Adrenal gland (tissue), 12 donors: ENCODE data around the gene TSPAN33. TPM values are rescaled to one million over a fixed set of nuclear protein-coding genes. Genes with fewer than 3 reads are reported as not detected.

Experiments used
- DNase-seq, 7 donors: peaks; one replicate each; pipeline ENCODE4 v3.0.0-alpha.2; 2019 to 2020
- H3K27ac ChIP-seq, 5 donors: fragments of 200-600 bp; sonication (generic) in 4 of 5; 1 replicate in 3 of 5; 2 replicates in 2 of 5; pipeline versions ENCODE4 v1.5.1 to v1.8.0; 2016 to 2020; ENCODE audit warnings: mild to moderate bottlenecking in 1 of 5
- H3K27me3 ChIP-seq: fragments of 200-600 bp; 2 replicates; pipeline ENCODE4 v1.8.0; 2021
- H3K36me3 ChIP-seq, 2 donors: fragments of 200-600 bp; replicated peaks in 1 of 2; 1 replicate in 1 of 2; 2 replicates in 1 of 2; pipeline versions ENCODE4 v1.5.1 to v1.8.0; 2018 to 2022
- H3K4me1 ChIP-seq, 2 donors: fragments of 200-600 bp; replicated peaks in 1 of 2; 1 replicate in 1 of 2; 2 replicates in 1 of 2; pipeline versions ENCODE4 v1.5.1 to v1.8.0; 2018 to 2021
- H3K4me3 ChIP-seq, 4 donors: fragments of 200-600 bp; sonication (generic) in 3 of 4; one replicate each; pipeline ENCODE4 v1.5.1; 2016 to 2018
- H3K9me3 ChIP-seq, 3 donors: fragments of 200-600 bp; sonication (generic) in 1 of 3; replicated peaks in 1 of 3; 1 replicate in 2 of 3; 2 replicates in 1 of 3; pipeline versions ENCODE4 v1.5.1 to v1.8.0; 2016 to 2021
- POLR2A ChIP-seq, 2 donors: fragments of 450-650 bp; IDR thresholded peaks; one replicate each; pipeline ENCODE4 v1.6.1; 2017; ENCODE audit warnings: antibody characterized with exemption in 2 of 2, mild to moderate bottlenecking in 2 of 2, moderate library complexity in 1 of 2
- WGBS, 4 donors: extraction: QIAGEN DNeasy Blood & Tissue Kit in 2 of 4; methylation state at CpG; one replicate each; pipeline versions ENCODE4 v1.1.5 to v1.1.7; 2013 to 2017; 5-methylcytosine and 5-hydroxymethylcytosine counted together
- intact Hi-C, 2 donors: fragments of 100-400 bp; cut with DNase I; formaldehyde crosslinking; loops; one replicate each; pipeline versions ENCODE4 v1.14.1 to v1.15.0; 2022 to 2023
- polyA plus RNA-seq, 3 donors: library from polyadenylated mRNA; stranded (reverse); fragments of 200-250 nt in 2 of 3; fragments of 350-450 nt in 1 of 3; fragmentation: Illumina TruSeq in 1 of 3; extraction: RNeasy Lipid Tissue Mini Kit (QIAGEN cat#74804) in 1 of 3; gene quantifications; one replicate each; pipeline ENCODE4 v1.2.3, GENCODE V29; 2013 to 2014
- total RNA-seq, 9 donors: library from RNA; depleted of rRNA in 4 of 9; stranded (reverse); fragments of >200 nt in 4 of 9; fragments of 120-200 nt in 1 of 9; fragmentation: NEBNext Ultra II Directional in 1 of 9; extraction: Animal tissue kit (Norgen Biotek cat#: 25700) in 1 of 9; gene quantifications; one replicate each; pipeline versions ENCODE4 v1.1.0 to v1.2.4, GENCODE V29; 2013 to 2023
- TF ChIP-seq, protein P1 (sequence below), 6 experiments: fragments of 450-650 bp in 4 of 6; fragments of 200-600 bp in 2 of 6; sonication (generic) in 1 of 6; IDR thresholded peaks; 1 replicate in 5 of 6; 2 replicates in 1 of 6; pipeline versions ENCODE4 v1.5.1 to v1.8.0; 2016 to 2021; ENCODE audit warnings: antibody characterized with exemption in 6 of 6, mild to moderate bottlenecking in 2 of 6, moderate library complexity in 1 of 6
- donor health status: healthy with polysubstance abuse.
- donor health status: Bipolar disorder and iron deficiency.
- donor health status: DM: yes; HTN: yes; CAD: no.
- donor health status: DM: no; HTN: no; CAD: no.
- donor health status: DM: no; HTN: no; CAD: no.
- donor health status: DM: yes; HTN: yes; CAD: no.

TSPAN33 gene
- total and polyA plus RNA-seq, 12 donors: 1.8 to 20.0 (median 10.1) TPM

DNA sequence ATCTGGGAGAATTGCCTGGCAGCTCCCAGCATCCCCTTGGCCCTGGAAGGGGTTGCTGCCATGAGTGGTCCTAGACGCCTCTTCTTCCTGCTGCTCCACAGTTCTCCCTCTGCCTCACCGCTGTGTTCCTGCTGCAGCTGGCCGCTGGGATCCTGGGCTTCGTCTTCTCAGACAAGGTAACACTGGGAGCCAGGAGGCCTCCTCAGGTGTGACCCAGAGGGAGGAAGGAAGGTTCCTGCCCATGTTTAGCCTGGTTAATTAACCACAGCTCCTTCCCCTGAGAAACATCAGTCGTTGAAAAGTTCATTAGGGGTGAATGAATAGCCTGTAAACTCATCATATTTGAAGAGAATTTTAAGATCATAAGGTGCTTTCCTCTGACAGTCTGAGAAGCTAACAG, 18.2 kb downstream of the TSPAN33 start:
- Histone ChIP-seq H3K27ac (no peak overlapping the region), H3K4me1 (no peaks in the 10 kb centered on the region), H3K4me3 (no peak overlapping the region), H3K27me3 (no peaks in the 10 kb centered on the region), H3K36me3 (no peaks in the 10 kb centered on the region), H3K9me3 (no peaks in the 10 kb centered on the region)
- no peak for DNase-seq
- intact Hi-C loops: loop anchor here in 1 of 2 donors (5.0 kb wide), 1 partner anchor 45 kb away; no protein-coding TSS in a partner anchor
- TF ChIP-seq, protein P1, sequence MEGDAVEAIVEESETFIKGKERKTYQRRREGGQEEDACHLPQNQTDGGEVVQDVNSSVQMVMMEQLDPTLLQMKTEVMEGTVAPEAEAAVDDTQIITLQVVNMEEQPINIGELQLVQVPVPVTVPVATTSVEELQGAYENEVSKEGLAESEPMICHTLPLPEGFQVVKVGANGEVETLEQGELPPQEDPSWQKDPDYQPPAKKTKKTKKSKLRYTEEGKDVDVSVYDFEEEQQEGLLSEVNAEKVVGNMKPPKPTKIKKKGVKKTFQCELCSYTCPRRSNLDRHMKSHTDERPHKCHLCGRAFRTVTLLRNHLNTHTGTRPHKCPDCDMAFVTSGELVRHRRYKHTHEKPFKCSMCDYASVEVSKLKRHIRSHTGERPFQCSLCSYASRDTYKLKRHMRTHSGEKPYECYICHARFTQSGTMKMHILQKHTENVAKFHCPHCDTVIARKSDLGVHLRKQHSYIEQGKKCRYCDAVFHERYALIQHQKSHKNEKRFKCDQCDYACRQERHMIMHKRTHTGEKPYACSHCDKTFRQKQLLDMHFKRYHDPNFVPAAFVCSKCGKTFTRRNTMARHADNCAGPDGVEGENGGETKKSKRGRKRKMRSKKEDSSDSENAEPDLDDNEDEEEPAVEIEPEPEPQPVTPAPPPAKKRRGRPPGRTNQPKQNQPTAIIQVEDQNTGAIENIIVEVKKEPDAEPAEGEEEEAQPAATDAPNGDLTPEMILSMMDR (IDR thresholded peaks at IDR 0.05): no peak
- WGBS, 4 donors: 71 to 84% (median 82%) methylated on average over 4 to 5 of the region's 5 CpGs

DNA sequence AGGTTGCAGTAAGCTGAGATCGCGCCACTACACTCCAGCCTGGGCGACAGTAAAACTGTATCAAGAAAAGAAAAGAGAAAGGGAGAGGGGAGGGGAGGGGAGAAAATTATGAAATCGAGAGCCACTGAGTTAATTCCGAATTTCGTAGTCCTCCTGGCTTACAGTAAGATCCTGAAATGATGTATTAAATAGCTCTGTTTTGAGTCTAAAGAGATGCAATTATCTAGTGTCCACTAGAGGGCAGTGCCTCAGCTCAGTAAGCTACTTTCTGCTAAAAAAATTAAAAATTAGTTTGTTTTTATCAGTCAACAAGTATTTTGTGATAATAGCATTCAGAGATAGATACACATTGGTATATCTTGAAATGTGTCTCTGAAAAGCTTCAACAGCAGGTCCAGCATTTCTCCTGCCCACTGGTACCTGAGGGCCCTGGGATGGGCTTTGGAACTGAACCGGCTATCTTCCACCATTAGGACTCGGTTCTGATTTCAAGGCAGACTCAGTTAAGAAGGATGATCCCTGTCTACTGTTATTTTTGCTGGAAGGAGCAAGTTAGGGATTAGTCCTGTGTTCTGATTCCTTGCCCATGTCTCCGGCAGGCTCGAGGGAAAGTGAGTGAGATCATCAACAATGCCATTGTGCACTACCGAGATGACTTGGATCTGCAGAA, 19.5 kb downstream of the TSPAN33 start:
- Histone ChIP-seq H3K36me3 (no peaks in the 10 kb centered on the region), H3K27me3 (no peaks in the 10 kb centered on the region), H3K4me1 (no peaks in the 10 kb centered on the region), H3K4me3 (no peak overlapping the region), H3K27ac (no peak overlapping the region), H3K9me3 (no peaks in the 10 kb centered on the region)
- peak in 1 of 7 donors; percentile 31 for DNase-seq
- TF ChIP-seq, protein P1 (IDR thresholded peaks at IDR 0.05): peak; percentile 70 to 90 (median 77)
- TF ChIP-seq POLR2A (IDR thresholded peaks at IDR 0.05): no peak
- 57 to 60% (median 60%) methylated on average over 11 of the region's 11 CpGs for WGBS, 4 donors
- intact Hi-C loops: loop anchor here (2.0 to 5.0 kb wide), 2 partner anchors 43 to 47 kb away; no protein-coding TSS in a partner anchor

DNA sequence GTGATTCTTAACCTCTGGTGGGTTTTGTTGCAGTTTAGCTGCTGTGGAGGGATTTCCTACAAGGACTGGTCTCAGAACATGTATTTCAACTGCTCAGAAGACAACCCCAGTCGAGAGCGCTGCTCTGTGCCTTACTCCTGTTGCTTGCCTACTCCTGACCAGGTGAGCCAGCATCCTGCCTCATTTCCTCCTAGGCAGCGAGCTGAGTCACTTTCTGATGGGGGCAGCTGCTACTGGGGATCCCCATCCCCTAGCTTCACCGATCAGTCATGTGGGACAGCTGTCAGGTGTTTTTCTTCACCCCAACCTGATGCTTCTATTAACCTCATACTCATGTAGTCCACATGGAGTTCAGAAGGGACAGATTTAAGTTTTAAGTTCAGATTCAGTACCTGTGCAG, 22.2 kb downstream of the TSPAN33 start:
- WGBS, 4 donors: 76 to 92% (median 82%) methylated on average over 4 of the region's 4 CpGs
- no peak for DNase-seq
- Histone ChIP-seq H3K4me1 (peaks cover 0 to 7% of the 10 kb centered on the region in 2 donors), H3K36me3 (no peaks in the 10 kb centered on the region), H3K27me3 (no peaks in the 10 kb centered on the region), H3K4me3 (no peak overlapping the region), H3K27ac (no peak overlapping the region), H3K9me3 (no peaks in the 10 kb centered on the region)
- TF ChIP-seq, protein P1 (IDR thresholded peaks at IDR 0.05): no peak
- no peak for TF ChIP-seq POLR2A (IDR thresholded peaks at IDR 0.05)
- intact Hi-C loops: no loop called here

DNA sequence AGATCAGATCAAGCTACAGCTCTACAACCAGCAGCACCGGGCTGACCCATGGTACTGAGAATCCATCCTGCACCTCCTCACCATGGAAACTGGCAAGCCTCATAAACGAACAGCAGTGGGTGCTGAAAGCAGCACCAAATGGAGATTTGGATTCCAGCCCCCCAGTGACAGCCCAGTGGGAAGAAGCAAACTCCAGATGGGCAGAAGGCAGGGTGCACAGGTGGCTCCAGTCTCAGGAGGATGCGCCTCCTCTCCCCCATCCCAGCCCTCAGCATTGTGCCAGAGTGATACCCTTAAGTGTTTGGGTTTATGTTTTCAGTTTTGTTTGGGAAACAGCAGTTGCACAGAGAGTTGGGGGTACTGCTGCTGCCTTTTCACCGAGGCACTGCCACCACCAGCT, 23.3 kb downstream of the TSPAN33 start:
- Histone ChIP-seq H3K27me3 (no peaks in the 10 kb centered on the region), H3K36me3 (no peaks in the 10 kb centered on the region), H3K4me1 (peaks cover 0 to 7% of the 10 kb centered on the region in 2 donors), H3K4me3 (no peak overlapping the region), H3K27ac (no peak overlapping the region), H3K9me3 (no peaks in the 10 kb centered on the region)
- TF ChIP-seq, protein P1 (IDR thresholded peaks at IDR 0.05): no peak
- no peak for TF ChIP-seq POLR2A (IDR thresholded peaks at IDR 0.05)
- 76 to 83% (median 81%) methylated on average over 1 to 4 of the region's 4 CpGs for WGBS, 4 donors
- DNase-seq: no peak
- intact Hi-C loops: no loop called here
